SK-N-SH treated with all-trans-retinoic acid at 6 μM for 48 hours (cell line): ENCODE measurements around the gene ADCK1.

ENCODE experiments used
- ATAC-seq: fragments of 200-7000 bp; cut with Tn5 transposase; 3 replicates; pipeline ENCODE4 v1.9.1; 2020; ENCODE audit warnings: mild to moderate bottlenecking, moderate library complexity
- ARNTL ChIP-seq: fragments of 450-650 bp; formaldehyde crosslinking; IDR thresholded peaks from 2 replicates; pipeline ENCODE4 v1.5.0; 2020; ENCODE audit warnings: low read depth, mild to moderate bottlenecking, moderate library complexity, borderline replicate concordance
- CREB5 ChIP-seq: fragments of 250-450 bp; sonication (Bioruptor Pico); IDR thresholded peaks from 2 replicates; pipeline ENCODE4 v1.5.1; 2020; ENCODE audit warnings: low read depth, mild to moderate bottlenecking, moderate library complexity
- CSRNP3 ChIP-seq: fragments of 250-450 bp; sonication (Bioruptor Pico); IDR thresholded peaks from 2 replicates; pipeline ENCODE4 v1.5.1; 2021; ENCODE audit warnings: mild to moderate bottlenecking, moderate library complexity
- ESRRG ChIP-seq: fragments of 250-450 bp; sonication (Bioruptor Pico); IDR thresholded peaks from 2 replicates; pipeline ENCODE4 v1.6.1; 2021; ENCODE audit warnings: mild to moderate bottlenecking
- GLIS3 ChIP-seq: fragments of 250-450 bp; sonication (Bioruptor Pico); IDR thresholded peaks from 2 replicates; pipeline ENCODE4 v1.5.0; 2020; ENCODE audit warnings: mild to moderate bottlenecking, moderate library complexity
- ISL1 ChIP-seq: fragments of 250-450 bp; sonication (Bioruptor Pico); IDR thresholded peaks from 2 replicates; pipeline ENCODE4 v2.1.2; 2022; ENCODE audit warnings: mild to moderate bottlenecking, moderate library complexity
- OSR1 ChIP-seq: fragments of 250-450 bp; sonication (Bioruptor Pico); IDR thresholded peaks from 2 replicates; pipeline ENCODE4 v1.8.0; 2022; ENCODE audit warnings: moderate library complexity, mild to moderate bottlenecking, inconsistent platforms
- RARB ChIP-seq: fragments of 250-450 bp; sonication (Bioruptor Pico); IDR thresholded peaks from 2 replicates; pipeline ENCODE4 v1.8.0; 2021; ENCODE audit warnings: mild to moderate bottlenecking, moderate library complexity
- SNAI2 ChIP-seq: fragments of 250-450 bp; sonication (Bioruptor Pico); IDR thresholded peaks from 2 replicates; pipeline ENCODE4 v1.5.0; 2020; ENCODE audit warnings: mild to moderate bottlenecking, moderate library complexity
- TOX ChIP-seq: fragments of 250-450 bp; sonication (Bioruptor Pico); IDR thresholded peaks from 2 replicates; pipeline ENCODE4 v1.8.0; 2021; ENCODE audit warnings: mild to moderate bottlenecking, moderate library complexity, borderline replicate concordance
- ZFP3 ChIP-seq: fragments of 250-450 bp; sonication (Bioruptor Pico); IDR thresholded peaks from 2 replicates; pipeline ENCODE4 v1.5.0; 2020; ENCODE audit warnings: mild to moderate bottlenecking, moderate library complexity
- ZFP30 ChIP-seq: fragments of 450-650 bp; formaldehyde crosslinking; IDR thresholded peaks from 2 replicates; pipeline ENCODE4 v1.5.0; 2022; ENCODE audit warnings: mild to moderate bottlenecking, moderate library complexity
- TF ChIP-seq, protein P1 (sequence below): fragments of 250-450 bp; sonication (Bioruptor Pico); IDR thresholded peaks from 2 replicates; pipeline ENCODE4 v1.5.0; 2020; ENCODE audit warnings: mild to moderate bottlenecking, moderate library complexity
- TF ChIP-seq, protein P2 (sequence below): fragments of 250-450 bp; sonication (Bioruptor Pico); IDR thresholded peaks from 2 replicates; pipeline ENCODE4 v1.8.0; 2021; ENCODE audit warnings: low read depth, mild to moderate bottlenecking, moderate library complexity, borderline replicate concordance
- TF ChIP-seq, protein P3 (sequence below): fragments of 250-450 bp; sonication (Bioruptor Pico); IDR thresholded peaks from 2 replicates; pipeline ENCODE4 v1.8.0; 2020; ENCODE audit warnings: mild to moderate bottlenecking, moderate library complexity, borderline replicate concordance

Gene ADCK1

GRCh38 chr14:77822307-77822706, 22.4 kb downstream of the ADCK1 start:
- no peak for ATAC-seq
- TF ChIP-seq, protein P1, sequence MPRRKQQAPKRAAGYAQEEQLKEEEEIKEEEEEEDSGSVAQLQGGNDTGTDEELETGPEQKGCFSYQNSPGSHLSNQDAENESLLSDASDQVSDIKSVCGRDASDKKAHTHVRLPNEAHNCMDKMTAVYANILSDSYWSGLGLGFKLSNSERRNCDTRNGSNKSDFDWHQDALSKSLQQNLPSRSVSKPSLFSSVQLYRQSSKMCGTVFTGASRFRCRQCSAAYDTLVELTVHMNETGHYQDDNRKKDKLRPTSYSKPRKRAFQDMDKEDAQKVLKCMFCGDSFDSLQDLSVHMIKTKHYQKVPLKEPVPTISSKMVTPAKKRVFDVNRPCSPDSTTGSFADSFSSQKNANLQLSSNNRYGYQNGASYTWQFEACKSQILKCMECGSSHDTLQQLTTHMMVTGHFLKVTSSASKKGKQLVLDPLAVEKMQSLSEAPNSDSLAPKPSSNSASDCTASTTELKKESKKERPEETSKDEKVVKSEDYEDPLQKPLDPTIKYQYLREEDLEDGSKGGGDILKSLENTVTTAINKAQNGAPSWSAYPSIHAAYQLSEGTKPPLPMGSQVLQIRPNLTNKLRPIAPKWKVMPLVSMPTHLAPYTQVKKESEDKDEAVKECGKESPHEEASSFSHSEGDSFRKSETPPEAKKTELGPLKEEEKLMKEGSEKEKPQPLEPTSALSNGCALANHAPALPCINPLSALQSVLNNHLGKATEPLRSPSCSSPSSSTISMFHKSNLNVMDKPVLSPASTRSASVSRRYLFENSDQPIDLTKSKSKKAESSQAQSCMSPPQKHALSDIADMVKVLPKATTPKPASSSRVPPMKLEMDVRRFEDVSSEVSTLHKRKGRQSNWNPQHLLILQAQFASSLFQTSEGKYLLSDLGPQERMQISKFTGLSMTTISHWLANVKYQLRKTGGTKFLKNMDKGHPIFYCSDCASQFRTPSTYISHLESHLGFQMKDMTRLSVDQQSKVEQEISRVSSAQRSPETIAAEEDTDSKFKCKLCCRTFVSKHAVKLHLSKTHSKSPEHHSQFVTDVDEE (CRISPR knock-in tag) = no peak
- TF ChIP-seq ZFP30 (CRISPR knock-in tag) (no peak), GLIS3 (CRISPR knock-in tag) (no peak), ESRRG (CRISPR knock-in tag) (no peak), SNAI2 (no peak), CSRNP3 (no peak), RARB (CRISPR knock-in tag) (no peak), OSR1 (CRISPR knock-in tag) (no peak), ISL1 (CRISPR knock-in tag) (no peak), ARNTL (no peak)
- TF ChIP-seq, protein P2, sequence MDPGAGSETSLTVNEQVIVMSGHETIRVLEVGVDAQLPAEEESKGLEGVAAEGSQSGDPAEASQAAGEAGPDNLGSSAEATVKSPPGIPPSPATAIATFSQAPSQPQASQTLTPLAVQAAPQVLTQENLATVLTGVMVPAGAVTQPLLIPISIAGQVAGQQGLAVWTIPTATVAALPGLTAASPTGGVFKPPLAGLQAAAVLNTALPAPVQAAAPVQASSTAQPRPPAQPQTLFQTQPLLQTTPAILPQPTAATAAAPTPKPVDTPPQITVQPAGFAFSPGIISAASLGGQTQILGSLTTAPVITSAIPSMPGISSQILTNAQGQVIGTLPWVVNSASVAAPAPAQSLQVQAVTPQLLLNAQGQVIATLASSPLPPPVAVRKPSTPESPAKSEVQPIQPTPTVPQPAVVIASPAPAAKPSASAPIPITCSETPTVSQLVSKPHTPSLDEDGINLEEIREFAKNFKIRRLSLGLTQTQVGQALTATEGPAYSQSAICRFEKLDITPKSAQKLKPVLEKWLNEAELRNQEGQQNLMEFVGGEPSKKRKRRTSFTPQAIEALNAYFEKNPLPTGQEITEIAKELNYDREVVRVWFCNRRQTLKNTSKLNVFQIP = no peak

- TF ChIP-seq GLIS3 (CRISPR knock-in tag) = no peak
- TF ChIP-seq SNAI2 = no peak
- no peak for TF ChIP-seq ESRRG (CRISPR knock-in tag)
- no peak for TF ChIP-seq CREB5 (CRISPR knock-in tag)
- TF ChIP-seq ARNTL = no peak
- TF ChIP-seq ZFP30 (CRISPR knock-in tag) = no peak
- TF ChIP-seq, protein P2 = no peak
- TF ChIP-seq, protein P1 (CRISPR knock-in tag) = no peak
- TF ChIP-seq, protein P3, sequence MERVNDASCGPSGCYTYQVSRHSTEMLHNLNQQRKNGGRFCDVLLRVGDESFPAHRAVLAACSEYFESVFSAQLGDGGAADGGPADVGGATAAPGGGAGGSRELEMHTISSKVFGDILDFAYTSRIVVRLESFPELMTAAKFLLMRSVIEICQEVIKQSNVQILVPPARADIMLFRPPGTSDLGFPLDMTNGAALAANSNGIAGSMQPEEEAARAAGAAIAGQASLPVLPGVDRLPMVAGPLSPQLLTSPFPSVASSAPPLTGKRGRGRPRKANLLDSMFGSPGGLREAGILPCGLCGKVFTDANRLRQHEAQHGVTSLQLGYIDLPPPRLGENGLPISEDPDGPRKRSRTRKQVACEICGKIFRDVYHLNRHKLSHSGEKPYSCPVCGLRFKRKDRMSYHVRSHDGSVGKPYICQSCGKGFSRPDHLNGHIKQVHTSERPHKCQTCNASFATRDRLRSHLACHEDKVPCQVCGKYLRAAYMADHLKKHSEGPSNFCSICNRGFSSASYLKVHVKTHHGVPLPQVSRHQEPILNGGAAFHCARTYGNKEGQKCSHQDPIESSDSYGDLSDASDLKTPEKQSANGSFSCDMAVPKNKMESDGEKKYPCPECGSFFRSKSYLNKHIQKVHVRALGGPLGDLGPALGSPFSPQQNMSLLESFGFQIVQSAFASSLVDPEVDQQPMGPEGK = no peak
- TF ChIP-seq ZFP3 (CRISPR knock-in tag) = no peak
- no peak for TF ChIP-seq OSR1 (CRISPR knock-in tag)
- TF ChIP-seq TOX (CRISPR knock-in tag) = no peak
- TF ChIP-seq CSRNP3 = no peak
- TF ChIP-seq ISL1 (CRISPR knock-in tag) = no peak
- TF ChIP-seq RARB (CRISPR knock-in tag) = no peak
- TF ChIP-seq, all 23 proteins: peak for 0
- ATAC-seq = no peak
These were observed 22.8 kb downstream of the ADCK1 start for GRCh38 chr14:77822741-77823140.
